ENCODE data around the gene NAV2.

Gene NAV2

DNA sequence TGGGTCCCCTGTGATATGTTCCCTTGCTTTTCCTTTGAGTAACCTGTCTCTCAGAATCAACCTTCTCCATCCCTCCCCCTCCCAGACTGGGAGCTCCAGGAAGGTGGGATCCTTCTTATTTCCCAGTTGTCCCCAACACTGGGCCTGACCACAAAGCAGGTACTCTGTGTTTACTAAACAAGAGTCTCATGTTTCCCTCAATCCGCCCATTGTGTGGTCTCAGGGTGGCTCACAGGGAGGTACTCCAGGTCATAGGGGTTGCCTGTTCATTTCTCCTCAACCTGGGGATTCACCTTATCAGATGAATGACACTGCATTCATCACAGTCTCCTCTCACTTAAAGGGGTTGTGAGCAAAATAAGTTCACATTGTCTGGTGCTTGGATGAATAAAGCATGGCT lies 26.4 kb upstream of the NAV2 start:
- no peak for DNase-seq (ENCODE audit: low read depth in 4 of 4, low spot score in 1 of 4)

DNA sequence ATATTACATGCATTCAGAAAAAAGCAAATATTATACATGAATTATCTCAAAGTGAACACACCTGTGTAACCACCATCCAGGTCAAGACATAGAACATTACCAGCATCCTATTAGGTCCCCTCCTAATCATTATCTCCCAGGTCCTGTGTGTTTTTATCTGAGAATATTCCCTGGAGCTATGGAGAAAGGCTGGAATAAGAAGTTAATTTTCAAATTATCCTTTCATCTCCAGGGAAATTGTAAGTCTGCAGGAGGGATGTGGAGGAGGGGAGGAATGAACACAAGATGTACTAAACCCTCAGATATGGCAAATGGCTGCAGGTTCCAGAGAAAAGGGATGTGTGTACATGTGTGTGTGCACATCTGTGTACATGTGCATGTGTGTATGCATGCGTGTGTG lies 25.2 kb upstream of the NAV2 start:
- no peak for DNase-seq (ENCODE audit: low read depth in 4 of 4, low spot score in 1 of 4)

DNA sequence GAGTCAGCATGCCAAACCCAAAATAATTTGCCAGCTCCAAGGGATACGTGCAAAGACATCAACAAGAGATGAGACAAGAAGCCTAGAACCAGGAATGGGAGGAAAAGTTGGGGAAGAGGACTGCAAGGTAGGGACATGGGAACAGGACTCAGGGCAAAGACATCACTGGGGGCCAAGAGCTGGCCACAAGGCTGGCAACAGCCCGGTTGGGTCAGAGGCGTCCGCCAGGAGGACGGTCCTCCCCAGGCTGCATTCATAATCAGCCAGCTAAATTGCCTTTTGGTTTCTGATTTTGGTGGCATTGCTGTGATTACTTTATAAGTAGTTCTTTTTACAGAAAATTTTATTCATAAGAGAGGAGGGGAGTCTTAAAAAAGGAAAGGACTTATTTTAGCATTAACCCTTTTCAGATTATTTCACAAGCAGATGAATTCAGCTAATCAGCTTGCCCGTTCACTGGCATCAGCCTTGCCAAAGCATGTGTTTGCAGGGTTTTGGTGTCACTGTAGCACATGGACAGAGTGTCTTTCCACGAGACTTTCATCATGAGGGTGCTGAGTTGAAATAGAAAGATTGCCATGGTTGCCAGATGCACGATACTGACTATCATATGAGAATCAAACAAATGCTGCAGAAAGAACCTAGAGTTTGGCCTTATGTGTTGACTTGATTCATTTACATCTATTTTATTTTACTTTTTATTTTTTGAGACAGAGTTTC lies 23.2 kb upstream of the NAV2 start:
- DNase-seq (ENCODE audit: low read depth in 4 of 4, low spot score in 1 of 4): no peak

DNA sequence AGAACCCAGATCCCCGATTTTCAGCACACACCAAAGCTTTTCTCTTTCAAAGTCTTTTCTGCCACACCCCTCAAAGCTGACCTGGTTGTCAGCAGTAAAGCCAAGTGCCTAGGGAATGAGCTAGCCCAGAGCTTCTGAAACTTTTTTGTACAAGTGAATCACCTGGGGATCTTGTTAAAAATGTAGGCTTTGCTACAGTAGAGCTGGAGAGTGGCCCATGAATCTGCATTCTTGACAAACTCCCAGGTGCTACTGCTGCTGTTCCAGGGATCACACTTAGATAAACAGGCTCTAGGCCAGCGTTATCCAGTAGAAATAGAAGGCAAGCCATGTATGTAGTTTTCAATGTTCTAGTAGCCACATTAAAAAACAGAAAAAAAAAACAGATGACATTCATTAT lies 21.8 kb upstream of the NAV2 start:
- no peak for DNase-seq (ENCODE audit: low read depth in 4 of 4, low spot score in 1 of 4)

DNA sequence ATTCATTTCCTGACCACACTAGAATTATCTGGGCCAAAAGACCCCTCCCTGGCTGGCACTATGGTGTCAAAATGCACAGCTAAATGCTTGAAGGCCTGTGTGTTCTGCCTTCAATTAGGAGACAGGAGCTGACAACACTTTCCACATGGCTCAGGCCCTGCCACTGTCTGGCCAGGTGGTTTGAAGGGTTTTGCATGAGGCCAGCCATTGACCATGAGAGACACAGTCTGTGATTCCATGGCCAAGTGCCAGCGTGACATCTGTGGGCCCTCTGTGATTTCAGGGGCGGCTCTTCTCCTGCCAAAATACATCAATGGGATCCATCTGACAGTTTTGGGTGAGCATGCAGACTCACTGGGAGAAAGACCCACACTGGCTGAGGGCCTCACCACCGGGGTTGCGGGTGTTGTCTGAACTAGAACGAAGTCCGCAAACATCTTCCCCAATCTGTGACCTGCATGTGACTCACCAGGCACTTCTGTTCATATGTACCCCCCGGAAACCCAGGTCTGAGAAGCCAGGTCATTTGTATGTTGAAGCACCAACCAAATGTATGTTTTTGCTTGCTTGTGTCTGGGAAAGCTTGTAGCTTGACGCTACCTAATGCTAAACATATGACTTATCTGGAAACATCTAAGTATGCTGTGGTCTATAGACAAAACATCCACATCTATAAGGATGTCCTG lies 20.7 kb upstream of the NAV2 start:
- DNase-seq (ENCODE audit: low read depth in 4 of 4, low spot score in 1 of 4): no peak

DNA sequence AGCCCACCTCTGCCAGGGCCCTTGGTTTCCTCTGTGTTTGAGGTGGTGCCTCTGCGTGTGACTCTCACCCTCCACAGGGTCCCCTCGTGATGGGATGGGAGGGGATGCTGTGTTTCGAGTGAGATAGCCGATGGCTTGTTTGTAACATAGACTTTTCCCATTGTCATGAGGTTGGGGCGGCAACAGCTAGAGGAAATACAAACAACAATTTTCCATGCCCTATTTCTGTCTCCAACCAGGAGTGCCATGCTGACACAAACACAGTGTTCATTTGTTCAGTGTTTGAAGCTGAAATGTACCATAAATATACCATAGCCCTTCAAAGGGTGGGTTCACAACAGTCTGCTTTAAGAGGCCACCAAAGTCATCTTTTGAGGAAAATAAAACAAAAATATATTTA lies 19.5 kb upstream of the NAV2 start:
- DNase-seq (ENCODE audit: low read depth in 4 of 4, low spot score in 1 of 4): no peak

DNA sequence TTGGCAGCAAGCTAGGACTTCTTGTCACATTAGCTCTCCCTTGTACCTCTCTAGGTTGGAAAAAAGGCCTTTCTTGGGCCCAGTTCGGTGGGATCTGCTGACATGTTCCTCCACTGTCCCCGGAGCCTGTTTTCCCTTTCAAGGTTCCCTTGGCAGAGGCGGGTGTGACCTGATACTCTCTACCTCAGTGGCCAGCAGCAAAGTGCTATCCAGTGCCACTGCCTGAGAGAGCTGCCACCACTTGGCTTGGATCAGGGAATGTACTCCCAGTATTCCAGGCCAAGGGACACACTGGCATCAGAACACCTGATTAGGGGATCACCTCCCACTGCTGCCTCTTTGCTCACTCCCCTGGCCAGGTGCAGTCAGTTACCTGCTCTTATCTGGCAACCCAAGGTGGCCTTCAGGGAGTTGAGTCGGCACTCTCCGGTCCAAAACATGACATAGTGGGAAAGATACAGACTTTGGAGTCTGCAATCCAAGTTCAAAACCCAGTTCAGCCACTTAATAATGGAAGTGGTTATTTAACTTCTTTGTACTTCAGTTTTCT lies 17.8 kb upstream of the NAV2 start:
- DNase-seq (ENCODE audit: low read depth in 4 of 4, low spot score in 1 of 4): no peak

DNA sequence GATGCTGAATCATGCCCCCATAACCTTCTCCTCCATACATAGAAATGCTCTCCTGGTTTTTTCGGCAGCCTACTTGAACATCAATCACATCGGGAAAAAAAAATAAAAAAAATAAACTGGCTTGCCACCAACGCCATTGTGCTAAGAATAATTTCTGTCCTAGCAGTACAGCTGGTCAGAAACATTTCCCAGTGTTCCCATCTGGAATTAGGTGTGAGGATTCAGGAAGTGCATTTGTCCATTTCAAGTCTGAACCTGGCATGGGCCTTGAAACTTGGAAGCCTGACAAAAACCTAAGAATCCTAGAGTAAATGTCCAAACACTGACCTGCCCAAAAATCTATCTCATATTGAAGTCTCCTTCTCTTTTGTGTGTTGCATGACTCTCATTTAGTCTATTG lies 16.6 kb upstream of the NAV2 start:
- no peak for DNase-seq (ENCODE audit: low read depth in 4 of 4, low spot score in 1 of 4)

DNA sequence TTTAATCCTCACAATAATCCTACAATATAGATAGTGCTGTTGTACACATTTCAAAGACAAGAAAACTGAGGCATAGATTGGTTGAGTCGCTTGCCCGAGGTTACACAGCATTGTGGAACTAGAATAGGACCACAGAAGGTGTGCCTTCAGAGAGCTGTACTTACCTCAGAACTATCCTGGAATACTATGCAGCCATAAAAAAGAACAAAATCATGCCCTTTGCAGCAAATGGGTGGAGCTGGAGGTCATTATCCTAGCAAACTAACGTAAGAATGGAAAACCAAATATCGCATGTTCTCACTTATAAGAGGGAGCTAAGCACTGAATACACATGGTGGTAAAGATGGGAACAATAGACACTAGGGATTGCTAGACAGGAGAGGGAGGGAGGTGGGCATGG lies 15.7 kb upstream of the NAV2 start:
- DNase-seq (ENCODE audit: low read depth in 4 of 4, low spot score in 1 of 4): no peak

DNA sequence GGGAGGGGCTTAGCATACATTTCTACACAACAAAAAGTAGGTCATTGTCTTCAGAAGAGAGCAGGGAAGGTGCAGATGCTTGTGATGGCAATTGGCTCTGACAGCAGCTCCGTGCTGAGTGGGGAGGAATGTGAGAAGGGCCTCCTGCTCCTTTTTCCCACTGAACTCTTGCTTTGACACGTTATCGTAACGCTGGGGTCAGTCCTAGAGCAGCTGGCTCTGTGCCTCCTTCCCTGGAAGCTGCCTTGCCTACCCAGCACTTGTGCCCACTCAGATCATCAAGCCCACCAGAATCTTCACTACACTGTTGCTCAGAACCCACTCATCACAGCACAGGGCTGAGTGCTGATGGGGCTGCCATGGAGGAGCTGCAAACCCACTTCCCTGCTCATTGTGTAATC lies 14.9 kb upstream of the NAV2 start:
- no peak for DNase-seq (ENCODE audit: low read depth in 4 of 4, low spot score in 1 of 4)

DNA sequence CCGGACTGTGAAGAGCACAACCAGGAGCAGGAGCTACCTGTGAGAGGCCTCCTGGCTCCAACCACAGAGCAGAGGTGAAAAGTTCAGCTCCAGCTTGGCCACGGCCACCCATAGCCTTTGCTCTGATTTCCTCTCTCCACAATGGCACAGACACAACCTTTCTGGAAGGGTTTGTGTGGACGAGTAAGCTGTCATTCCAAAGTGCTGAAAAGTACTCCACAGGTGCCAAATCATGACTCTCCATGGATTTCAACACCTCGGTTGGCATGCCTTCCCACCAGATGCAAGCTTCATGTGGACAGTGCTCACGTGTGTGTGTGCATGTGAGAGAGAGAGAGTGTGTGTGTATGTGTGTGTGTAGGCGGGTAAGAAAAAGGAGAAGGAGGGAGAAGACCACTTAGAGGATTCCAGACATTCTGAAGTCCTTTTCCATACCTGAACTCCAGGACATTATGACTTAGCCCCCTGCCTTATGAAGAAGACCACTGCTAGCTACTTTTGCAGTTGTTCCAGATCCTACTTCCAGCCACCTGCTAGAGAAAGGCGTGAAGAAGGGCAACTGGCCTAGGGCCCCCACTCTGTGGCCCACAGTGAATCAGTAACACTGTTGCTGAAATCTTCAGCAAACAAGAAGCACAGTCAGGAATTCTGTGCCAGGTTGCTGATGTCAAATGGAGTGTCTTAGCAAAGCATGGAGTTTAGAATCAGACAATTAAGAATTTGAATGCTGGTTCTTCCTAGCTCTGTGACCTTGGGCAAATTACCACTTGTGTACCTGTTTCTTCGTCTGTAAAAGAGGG lies 13.9 kb upstream of the NAV2 start:
- no peak for DNase-seq (ENCODE audit: low read depth in 4 of 4, low spot score in 1 of 4)

DNA sequence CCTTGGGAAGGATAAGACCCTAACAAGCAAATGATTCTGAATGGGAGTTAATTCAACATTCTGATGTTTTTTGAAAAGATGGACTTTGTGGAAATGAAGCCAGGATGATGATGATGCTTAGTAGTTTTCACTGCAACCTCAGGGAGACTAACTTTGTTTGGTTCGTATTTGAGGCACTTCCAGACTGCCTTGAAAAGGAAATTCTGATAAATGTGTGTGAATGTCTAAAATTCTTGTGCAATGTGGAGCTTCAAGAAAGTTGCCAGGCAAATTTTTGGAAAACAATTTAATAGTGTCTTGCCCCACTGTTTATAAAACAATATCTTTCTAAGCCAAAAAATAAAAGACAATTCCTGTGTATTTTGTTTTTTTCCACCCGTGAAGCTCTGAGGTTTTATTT lies 11.2 kb upstream of the NAV2 start:
- no peak for DNase-seq (ENCODE audit: low read depth in 4 of 4, low spot score in 1 of 4)

DNA sequence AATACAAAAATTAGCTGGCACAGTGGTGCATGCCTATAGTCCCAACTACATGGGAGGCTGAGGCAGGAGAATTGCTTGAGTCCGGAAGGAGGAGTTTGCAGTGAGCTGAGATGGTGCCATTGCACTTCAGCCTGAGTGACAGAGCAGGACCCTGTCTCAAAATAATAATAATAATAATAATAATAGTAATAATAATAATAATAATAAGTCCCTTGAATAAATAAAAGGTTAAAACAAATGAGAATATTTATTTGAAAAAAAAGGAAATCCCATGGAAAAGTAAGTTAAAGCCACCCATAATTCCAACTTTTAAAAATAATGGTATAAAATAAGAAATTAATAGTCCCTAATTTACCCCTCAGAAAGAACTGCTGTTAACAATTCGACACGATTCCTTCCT lies 10.0 kb upstream of the NAV2 start:
- DNase-seq (ENCODE audit: low read depth in 4 of 4, low spot score in 1 of 4): no peak

DNA sequence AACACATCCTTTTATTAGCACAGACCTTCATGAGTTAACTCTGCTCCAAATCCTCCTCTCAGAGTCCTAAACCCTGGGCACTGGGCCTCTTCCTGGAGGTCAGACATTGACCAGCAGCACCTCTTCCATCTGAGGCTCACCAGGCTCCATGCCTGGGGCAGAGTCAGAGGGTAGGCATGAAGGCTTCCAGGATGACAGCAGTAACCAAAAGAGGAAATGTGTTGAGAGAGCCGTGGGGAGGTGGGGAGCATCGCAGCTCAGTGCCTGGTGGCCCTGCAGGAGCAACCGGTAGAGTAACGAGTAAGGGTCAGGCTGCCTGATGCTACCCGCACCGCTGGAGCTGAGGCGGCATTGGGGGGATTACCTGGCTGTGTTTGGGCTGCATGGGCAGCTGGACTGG lies 9.4 kb upstream of the NAV2 start:
- DNase-seq (ENCODE audit: low read depth in 4 of 4, low spot score in 1 of 4): no peak

DNA sequence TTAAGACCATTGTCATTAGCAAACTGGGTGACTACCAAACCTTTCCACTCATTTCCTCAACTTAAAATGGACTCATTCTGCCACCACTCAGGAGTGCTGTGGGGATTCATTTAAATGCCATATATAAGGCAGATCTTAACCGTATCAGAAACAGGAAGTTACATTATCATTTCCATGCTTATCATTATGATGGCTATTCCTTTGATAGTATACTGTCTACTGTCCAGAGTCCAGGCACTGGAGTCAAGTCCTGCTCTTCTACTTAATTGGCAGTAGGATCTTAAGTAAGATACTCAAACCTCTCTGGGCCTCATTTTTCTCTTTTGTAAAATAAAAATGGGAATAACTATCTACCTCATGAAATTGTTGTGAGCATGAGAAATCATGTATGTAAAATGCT lies 8.4 kb upstream of the NAV2 start:
- DNase-seq (ENCODE audit: low read depth in 4 of 4, low spot score in 1 of 4): no peak

DNA sequence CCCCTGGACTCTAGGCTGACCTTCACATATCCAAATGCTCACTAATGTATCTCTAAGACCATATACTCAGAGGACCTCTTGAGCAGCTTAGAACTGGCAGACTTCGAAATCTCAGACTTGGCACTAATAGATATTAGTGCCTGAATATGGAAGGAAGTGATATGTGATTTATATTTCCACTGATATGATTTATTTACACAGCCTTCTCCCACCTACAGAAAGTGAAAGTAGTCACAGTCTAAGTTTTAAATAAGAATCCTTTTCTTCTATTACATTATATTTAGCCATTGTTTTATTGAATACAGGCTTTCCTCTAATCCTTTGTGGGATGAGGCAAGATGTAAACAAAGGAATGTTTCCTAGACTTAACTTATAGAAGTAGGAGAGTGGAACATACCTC lies 6.7 kb upstream of the NAV2 start:
- DNase-seq (ENCODE audit: low read depth in 4 of 4, low spot score in 1 of 4): no peak

DNA sequence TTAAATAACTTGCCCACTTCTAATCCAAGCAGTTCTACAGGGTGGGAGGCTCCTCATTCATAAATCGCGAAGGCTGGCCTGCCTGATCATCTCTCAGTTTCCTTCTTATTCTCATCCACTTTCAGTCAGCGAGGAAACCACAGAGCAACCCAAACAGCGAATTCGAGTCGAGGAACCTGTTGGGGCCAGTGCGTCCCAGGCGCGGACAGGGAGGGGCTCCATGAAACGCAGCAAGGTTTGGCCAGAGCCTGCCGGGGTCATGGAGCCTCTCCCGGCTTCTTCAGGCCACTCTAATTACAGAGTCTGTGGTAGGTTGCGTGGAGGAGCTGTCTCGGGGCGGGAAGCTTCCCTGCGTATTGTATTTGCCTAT lies 741 bp upstream of the NAV2 start:
- DNase-seq (ENCODE audit: low read depth in 4 of 4, low spot score in 1 of 4): no peak

DNA sequence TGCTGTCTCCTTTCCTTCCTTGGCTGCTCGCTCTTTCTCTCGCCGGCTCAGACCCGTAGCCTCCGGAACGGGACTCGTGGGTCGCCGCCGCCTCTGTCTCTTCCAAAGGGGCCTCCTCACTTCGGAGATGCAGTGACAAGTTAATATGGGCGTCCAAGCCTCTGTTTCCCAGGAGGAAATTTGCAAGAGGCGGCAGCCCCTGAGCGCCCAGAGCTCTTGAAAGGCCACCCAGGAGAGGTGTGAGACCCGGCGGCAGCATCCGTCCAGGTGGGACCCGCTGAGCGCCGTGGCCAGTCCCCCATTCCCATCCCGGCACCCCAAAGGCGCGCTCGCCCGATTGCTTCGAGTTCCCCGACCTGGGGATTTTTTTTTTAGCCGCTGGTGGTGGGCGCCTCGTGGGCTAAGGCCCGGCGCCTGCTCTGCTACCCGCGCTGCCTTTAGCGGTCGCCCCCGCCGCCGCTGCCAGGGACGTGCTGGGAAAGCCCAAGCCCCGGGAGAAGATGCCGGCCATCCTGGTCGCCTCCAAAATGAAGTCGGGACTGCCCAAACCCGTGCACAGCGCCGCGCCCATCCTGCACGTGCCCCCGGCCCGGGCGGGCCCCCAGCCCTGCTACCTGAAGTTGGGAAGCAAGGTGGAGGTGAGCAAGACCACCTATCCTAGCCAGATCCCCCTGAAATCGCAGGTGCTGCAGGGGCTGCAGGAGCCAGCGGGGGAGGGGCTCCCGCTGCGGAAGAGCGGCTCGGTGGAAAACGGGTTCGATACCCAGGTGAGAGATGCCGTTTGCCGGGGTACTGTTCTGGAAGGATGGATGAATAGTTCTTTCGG lies 772 bp downstream of the NAV2 start:
- no peak for DNase-seq (ENCODE audit: low read depth in 4 of 4, low spot score in 1 of 4)

DNA sequence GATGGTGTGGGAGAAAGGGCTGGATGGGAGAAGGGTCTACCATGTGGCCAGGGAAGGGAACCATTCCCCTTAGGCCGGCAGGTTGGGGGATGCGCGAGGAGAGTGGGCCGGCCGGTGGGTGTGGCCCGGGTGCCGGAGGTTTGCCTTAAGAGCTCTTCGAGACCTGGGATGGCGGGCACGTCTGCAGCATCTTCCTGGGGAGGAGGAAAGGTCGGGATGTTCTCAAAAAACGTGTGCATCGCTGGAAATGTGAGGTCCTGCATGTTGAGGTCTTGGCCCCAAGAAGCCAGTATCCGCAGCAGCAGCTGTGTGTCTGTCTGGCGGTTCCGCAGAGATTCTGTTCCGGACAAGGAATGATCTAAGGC lies 1.4 kb downstream of the NAV2 start:
- DNase-seq (ENCODE audit: low read depth in 4 of 4, low spot score in 1 of 4): no peak

DNA sequence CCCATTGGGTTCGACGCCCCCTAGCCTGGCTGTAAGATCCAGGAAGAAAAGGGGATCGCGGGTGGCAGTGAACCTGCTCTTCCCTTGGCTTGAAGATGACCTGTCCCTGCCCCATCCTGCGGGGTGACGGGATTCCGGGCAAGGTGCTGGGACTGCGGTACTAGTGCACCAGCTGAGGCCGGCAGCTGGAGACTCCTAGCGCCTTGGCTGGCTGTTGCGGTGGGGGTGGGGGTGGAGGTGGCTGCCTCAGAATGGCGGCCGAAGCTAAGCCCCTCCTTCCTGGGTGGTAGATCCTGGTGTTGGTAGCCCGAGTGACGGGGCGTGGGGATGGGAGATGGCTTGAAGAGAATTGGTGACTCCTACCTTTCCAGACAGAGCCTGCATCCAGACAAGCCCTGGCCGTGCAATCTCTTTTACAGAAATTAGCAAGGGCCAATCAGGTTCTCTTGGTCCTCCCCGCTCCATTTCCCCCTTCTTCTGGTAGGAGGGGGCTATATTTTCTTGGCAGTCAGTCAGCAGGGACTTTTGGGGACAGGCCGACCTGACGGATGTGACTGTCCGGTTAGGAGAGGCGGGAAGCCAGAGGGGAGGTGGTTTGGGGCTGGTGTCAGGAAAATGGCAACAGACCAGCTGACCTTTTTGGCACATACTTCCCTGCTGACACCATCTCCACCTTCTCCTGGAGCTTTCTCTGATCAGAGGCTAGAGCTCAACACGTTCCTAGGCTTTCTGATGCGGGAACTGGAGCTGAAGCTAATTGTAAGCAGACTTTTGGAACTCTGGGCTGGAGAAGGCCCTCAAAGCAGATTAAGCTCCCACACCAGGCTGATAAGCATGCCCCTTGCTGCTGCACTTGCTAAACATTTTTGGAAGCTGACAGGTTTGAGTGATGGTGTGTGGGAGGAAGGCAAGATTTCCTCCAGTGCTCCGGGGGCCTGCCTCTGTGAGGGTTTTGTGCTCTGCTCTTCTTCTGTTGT lies 2.0 kb downstream of the NAV2 start:
- no peak for DNase-seq (ENCODE audit: low read depth in 4 of 4, low spot score in 1 of 4)

All from stimulated activated CD4-positive, alpha-beta T cell treated with anti-CD3 and anti-CD28 coated beads, Interleukin-1b, Interleukin-23, amount 100 ng/mL, for 24 hours (primary cell).